ENCODE measurements around the gene LMNTD2.
A peak's percentile ranks its signal among the peaks of the same experiment; 100 is the strongest.
"Not testable (repeated sequence)": the region's sequence is repeated elsewhere in the genome, so short reads cannot be mapped to it uniquely, and the experiment has no call there.

Gene LMNTD2

GRCh38 chr11:575313-575995 lies 14.9 kb upstream of the LMNTD2 start:
- Histone ChIP-seq H3K4me1 (ENCODE audit: control insufficient read depth, insufficient read depth, low read length) (peaks cover 33% of the 10 kb centered on the region), H3K9ac (ENCODE audit: low read length) (peak overlapping the region; percentile 56), H3K27ac (ENCODE audit: low read depth, low read length) (no peak overlapping the region), H3K9me3 (ENCODE audit: control insufficient read depth, insufficient read depth, low read depth, low read length) (no peaks in the 10 kb centered on the region), H3K36me3 (ENCODE audit: control insufficient read depth, insufficient read depth, low read length) (peaks cover 5% of the 10 kb centered on the region), H3K4me3 (ENCODE audit: low read depth, low read length) (peak overlapping the region; percentile 86), H3K27me3 (ENCODE audit: control insufficient read depth, insufficient read depth, low read length) (peaks cover 20% of the 10 kb centered on the region)

DNA sequence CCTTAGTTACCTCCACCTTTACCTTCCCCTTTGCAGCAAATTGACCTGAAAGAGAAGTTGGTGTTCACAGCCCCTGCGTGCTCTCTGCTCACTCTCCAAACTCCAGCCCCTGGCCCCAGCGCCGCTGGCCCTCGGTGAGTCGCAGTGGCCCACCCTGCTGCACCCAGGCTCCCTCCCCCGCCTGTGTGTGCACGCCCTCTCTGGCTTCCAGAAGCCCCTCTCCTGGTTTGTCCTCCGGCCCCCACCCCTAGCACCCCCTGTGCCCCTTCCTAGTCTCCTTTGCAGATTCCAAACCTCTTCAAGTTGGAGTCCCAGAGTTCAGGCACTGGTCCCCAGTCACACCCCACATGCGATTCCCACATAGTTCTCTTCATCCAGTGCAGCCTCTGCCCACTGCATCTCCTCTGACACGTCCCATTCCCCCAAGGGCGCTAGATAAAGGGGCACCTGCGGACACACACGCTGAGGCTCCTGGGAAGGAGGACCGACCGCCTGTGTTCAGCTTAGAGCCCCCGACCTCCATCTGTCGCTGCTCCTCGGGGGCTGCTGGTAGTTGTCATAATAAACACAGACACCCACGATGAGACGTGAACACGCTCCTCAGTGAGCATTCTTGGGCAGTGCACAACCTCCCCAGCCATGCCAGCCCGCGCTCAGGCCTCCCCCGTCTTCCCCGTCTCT lies 14.2 kb upstream of the LMNTD2 start:
- Histone ChIP-seq H3K4me1 (ENCODE audit: control insufficient read depth, insufficient read depth, low read length) (peaks cover 33% of the 10 kb centered on the region), H3K27ac (ENCODE audit: low read depth, low read length) (no peak overlapping the region), H3K36me3 (ENCODE audit: control insufficient read depth, insufficient read depth, low read length) (peaks cover 5% of the 10 kb centered on the region), H3K4me3 (ENCODE audit: low read depth, low read length) (peak overlapping the region; percentile 86), H3K27me3 (ENCODE audit: control insufficient read depth, insufficient read depth, low read length) (peaks cover 20% of the 10 kb centered on the region), H3K9me3 (ENCODE audit: control insufficient read depth, insufficient read depth, low read depth, low read length) (no peaks in the 10 kb centered on the region), H3K9ac (ENCODE audit: low read length) (peak overlapping the region; percentile 56)

DNA sequence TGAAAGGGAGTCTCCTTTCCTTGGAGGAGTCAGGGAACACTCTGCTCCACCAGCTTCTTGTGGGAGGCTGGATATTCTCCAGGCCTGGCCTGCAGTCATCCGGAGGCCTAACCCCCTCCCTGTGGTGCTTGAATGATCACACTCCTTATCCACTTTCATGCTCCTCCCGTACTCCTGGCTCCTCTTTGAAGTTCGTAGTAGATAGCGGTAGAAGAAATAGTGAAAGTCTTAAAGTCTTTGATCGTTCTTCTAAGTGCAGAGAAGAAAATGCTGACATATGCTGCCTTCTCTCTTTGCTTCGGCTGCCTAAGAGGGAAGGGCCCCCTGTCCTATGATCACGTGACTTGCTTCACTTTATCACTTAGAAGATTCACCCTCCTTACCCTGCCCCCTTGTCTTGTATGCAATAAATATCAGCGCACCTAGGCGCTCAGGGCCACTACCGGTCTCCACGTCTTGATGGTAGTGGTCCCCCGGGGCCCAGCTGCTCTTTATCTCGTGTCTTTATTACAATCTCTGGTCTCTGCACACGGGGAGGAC lies 13.6 kb upstream of the LMNTD2 start:
- Histone ChIP-seq H3K4me1 (ENCODE audit: control insufficient read depth, insufficient read depth, low read length) (peaks cover 37% of the 10 kb centered on the region), H3K4me3 (ENCODE audit: low read depth, low read length) (peak overlapping the region; percentile 34), H3K27me3 (ENCODE audit: control insufficient read depth, insufficient read depth, low read length) (peaks cover 20% of the 10 kb centered on the region)
- not testable (repeated sequence) for H3K27ac ChIP-seq (ENCODE audit: low read depth, low read length); H3K9me3 ChIP-seq (ENCODE audit: control insufficient read depth, insufficient read depth, low read depth, low read length); H3K36me3 ChIP-seq (ENCODE audit: control insufficient read depth, insufficient read depth, low read length); H3K9ac ChIP-seq (ENCODE audit: low read length)

DNA sequence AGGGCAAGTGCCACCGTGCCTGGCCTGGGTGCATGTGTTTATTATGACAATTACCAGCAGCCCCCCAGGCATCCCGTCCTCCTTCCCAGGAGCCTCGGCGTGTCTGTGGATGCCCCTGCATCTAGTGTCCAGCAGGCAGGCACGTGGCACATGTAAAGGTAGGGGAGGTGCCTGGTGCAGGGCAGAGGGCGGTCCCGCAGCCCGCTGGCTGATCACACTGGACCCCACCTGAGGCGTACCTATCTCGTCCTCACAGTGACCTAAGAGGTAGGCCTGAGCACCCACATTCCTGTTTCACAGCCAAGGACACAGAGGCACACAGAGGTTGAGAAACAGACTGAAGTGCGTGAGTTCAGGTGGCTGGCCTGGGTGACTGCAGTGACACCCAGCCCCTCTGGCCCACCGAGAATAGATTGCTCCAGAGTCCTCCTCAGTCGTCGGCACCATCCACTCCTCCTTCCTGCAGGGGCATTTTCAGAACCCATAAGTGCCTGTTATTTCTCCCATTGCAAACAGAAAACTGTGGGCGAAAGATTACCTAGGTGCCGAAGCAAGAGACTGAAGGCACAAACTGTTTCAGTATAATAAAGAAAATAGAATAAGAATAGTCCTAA lies 12.7 kb upstream of the LMNTD2 start:
- H3K4me3 ChIP-seq (ENCODE audit: low read depth, low read length), result no peak overlapping the region
- H3K27ac ChIP-seq (ENCODE audit: low read depth, low read length), result no peak overlapping the region
- H3K9me3 ChIP-seq (ENCODE audit: control insufficient read depth, insufficient read depth, low read depth, low read length), result no peaks in the 10 kb centered on the region
- H3K27me3 ChIP-seq (ENCODE audit: control insufficient read depth, insufficient read depth, low read length), result peaks cover 20% of the 10 kb centered on the region
- H3K9ac ChIP-seq (ENCODE audit: low read length), result no peak overlapping the region
- H3K36me3 ChIP-seq (ENCODE audit: control insufficient read depth, insufficient read depth, low read length), result peaks cover 4% of the 10 kb centered on the region
- peaks cover 37% of the 10 kb centered on the region for H3K4me1 ChIP-seq (ENCODE audit: control insufficient read depth, insufficient read depth, low read length)

- Histone ChIP-seq H3K4me3 (ENCODE audit: low read depth, low read length) (no peak overlapping the region), H3K27me3 (ENCODE audit: control insufficient read depth, insufficient read depth, low read length) (peaks cover 24% of the 10 kb centered on the region), H3K36me3 (ENCODE audit: control insufficient read depth, insufficient read depth, low read length) (no peaks in the 10 kb centered on the region; the same call in 1 of the 2 replicates), H3K9ac (ENCODE audit: low read length) (no peak overlapping the region), H3K9me3 (ENCODE audit: control insufficient read depth, insufficient read depth, low read depth, low read length) (no peaks in the 10 kb centered on the region), H3K4me1 (ENCODE audit: control insufficient read depth, insufficient read depth, low read length) (peaks cover 28% of the 10 kb centered on the region), H3K27ac (ENCODE audit: low read depth, low read length) (no peak overlapping the region)
Measured at GRCh38 chr11:571802-572185, 11.3 kb upstream of the LMNTD2 start.

DNA sequence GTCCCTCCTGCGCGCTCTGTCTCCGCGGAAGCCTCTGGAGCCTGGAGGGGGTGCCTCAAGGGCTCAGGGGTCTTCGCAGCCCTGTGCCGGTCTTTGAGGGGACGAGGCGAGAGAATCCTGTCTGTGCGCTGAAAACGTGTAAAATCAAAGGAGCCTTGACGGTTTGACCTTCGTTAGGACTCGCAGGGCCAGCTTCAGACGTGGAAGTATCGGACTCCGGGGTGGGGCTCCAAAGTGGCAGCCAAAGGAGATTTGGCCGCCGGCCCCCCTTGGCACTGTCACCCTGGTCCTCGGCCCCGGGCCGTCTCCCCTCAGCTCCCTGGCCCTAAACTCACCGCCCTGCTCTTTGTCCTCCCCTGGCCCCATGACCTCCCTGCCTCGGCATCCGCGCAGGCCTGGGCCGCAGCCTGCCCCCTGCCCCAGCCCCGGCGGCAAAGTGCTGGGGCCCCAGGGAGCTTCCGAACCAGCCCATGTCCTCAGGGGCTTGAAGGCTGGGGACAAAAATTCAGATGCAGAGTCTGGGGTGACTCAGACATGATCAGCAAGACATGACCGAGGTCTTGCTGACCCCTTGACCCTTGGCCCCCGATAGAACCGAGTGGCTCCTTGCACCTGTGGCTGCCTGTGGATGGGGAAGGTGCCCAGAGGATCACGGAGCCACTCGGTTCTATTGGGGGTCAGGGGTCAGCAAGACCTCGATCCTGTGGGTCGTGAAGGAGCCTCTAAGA lies 8.8 kb upstream of the LMNTD2 start:
- no peaks in the 10 kb centered on the region for H3K36me3 ChIP-seq (ENCODE audit: control insufficient read depth, insufficient read depth, low read length)
- no peaks in the 10 kb centered on the region for H3K9me3 ChIP-seq (ENCODE audit: control insufficient read depth, insufficient read depth, low read depth, low read length)
- peaks cover 33% of the 10 kb centered on the region for H3K4me1 ChIP-seq (ENCODE audit: control insufficient read depth, insufficient read depth, low read length)
- H3K27me3 ChIP-seq (ENCODE audit: control insufficient read depth, insufficient read depth, low read length), result peaks cover 11% of the 10 kb centered on the region
- peak overlapping the region; percentile 69 for H3K9ac ChIP-seq (ENCODE audit: low read length)
- H3K4me3 ChIP-seq (ENCODE audit: low read depth, low read length), result peak overlapping the region; percentile 68
- H3K27ac ChIP-seq (ENCODE audit: low read depth, low read length), result peak overlapping the region; percentile 63; the same call in 1 of the 2 replicates

GRCh38 chr11:568306-569157 lies 8.0 kb upstream of the LMNTD2 start:
- H3K9me3 ChIP-seq (ENCODE audit: control insufficient read depth, insufficient read depth, low read depth, low read length), result no peaks in the 10 kb centered on the region
- peak overlapping the region; percentile 63; the same call in 1 of the 2 replicates for H3K27ac ChIP-seq (ENCODE audit: low read depth, low read length)
- H3K4me3 ChIP-seq (ENCODE audit: low read depth, low read length), result peak overlapping the region; percentile 91
- peak overlapping the region; percentile 69 for H3K9ac ChIP-seq (ENCODE audit: low read length)
- H3K27me3 ChIP-seq (ENCODE audit: control insufficient read depth, insufficient read depth, low read length), result peaks cover 8% of the 10 kb centered on the region
- H3K4me1 ChIP-seq (ENCODE audit: control insufficient read depth, insufficient read depth, low read length), result peaks cover 30% of the 10 kb centered on the region
- H3K36me3 ChIP-seq (ENCODE audit: control insufficient read depth, insufficient read depth, low read length), result peaks cover 4% of the 10 kb centered on the region; the same call in 1 of the 2 replicates

GRCh38 chr11:567629-568292 lies 7.2 kb upstream of the LMNTD2 start:
- peaks cover 10% of the 10 kb centered on the region; the same call in 1 of the 2 replicates for H3K36me3 ChIP-seq (ENCODE audit: control insufficient read depth, insufficient read depth, low read length)
- H3K9me3 ChIP-seq (ENCODE audit: control insufficient read depth, insufficient read depth, low read depth, low read length), result no peaks in the 10 kb centered on the region
- no peak overlapping the region for H3K27ac ChIP-seq (ENCODE audit: low read depth, low read length)
- peak overlapping the region; percentile 91 for H3K4me3 ChIP-seq (ENCODE audit: low read depth, low read length)
- peaks cover 30% of the 10 kb centered on the region for H3K4me1 ChIP-seq (ENCODE audit: control insufficient read depth, insufficient read depth, low read length)
- peak overlapping the region; percentile 57 for H3K9ac ChIP-seq (ENCODE audit: low read length)
- H3K27me3 ChIP-seq (ENCODE audit: control insufficient read depth, insufficient read depth, low read length), result peaks cover 4% of the 10 kb centered on the region; the same call in 1 of the 2 replicates

DNA sequence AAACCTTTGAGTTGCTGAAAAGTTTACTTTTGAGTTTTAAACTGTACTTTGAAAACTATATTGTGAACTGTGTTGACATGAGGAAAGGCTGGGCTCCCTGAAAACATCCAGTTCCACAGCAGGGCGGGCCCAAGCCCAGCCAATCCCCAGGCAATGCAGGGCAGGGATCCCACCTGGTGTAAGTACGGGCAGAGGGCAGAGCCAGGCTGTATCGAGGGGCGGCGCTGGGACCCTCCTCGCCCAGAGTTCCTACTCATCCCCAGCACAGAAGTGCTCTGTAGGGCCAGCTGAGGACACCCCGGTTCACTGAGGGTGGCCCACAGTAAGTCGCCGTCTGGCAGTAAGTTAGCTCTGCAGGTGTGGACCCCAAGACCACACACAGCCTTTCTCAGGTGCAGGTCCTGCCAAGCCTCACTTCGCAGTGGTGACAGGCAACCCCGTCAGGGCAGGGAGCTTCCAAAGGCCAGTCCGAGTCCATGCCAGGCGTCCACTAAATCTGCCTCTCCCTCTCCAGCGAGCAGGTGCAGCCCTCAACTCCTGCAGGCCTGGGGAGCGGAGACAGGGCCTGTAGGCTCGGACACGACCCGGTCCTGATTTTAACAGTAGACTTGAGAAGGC lies 6.6 kb upstream of the LMNTD2 start:
- no peak overlapping the region for H3K27ac ChIP-seq (ENCODE audit: low read depth, low read length)
- H3K4me3 ChIP-seq (ENCODE audit: low read depth, low read length), result peak overlapping the region; percentile 91
- no peaks in the 10 kb centered on the region for H3K9me3 ChIP-seq (ENCODE audit: control insufficient read depth, insufficient read depth, low read depth, low read length)
- peaks cover 30% of the 10 kb centered on the region for H3K4me1 ChIP-seq (ENCODE audit: control insufficient read depth, insufficient read depth, low read length)
- H3K36me3 ChIP-seq (ENCODE audit: control insufficient read depth, insufficient read depth, low read length), result peaks cover 10% of the 10 kb centered on the region; the same call in 1 of the 2 replicates
- H3K27me3 ChIP-seq (ENCODE audit: control insufficient read depth, insufficient read depth, low read length), result peaks cover 4% of the 10 kb centered on the region; the same call in 1 of the 2 replicates
- peak overlapping the region; percentile 57 for H3K9ac ChIP-seq (ENCODE audit: low read length)

Measured in HUES6 (cell line).